ENCODE measurements around the gene MARK2. TPM values are rescaled to one million over a fixed set of nuclear protein-coding genes. Genes with fewer than 3 reads are reported as not detected.

Gene MARK2
- total and polyA plus RNA-seq, 10 of the 15 experiments (the other 5 are each of a cell fraction or from before 2014, with no cell fraction given), result 0.19 to 29.5 (median 13.2) TPM

GRCh38 chr11:63839508-63840355, 822 bp downstream of the MARK2 start (continued):
- TF ChIP-seq ZNF687 (IDR thresholded peaks at IDR 0.05) (no peak), USF1 (IDR thresholded peaks at IDR 0.05; ENCODE audit: borderline replicate concordance, extremely low read length, insufficient read depth, low read depth, low read length) (no peak), SREBF2 (IDR thresholded peaks at IDR 0.05; ENCODE audit: low read length) (no peak), NFYA (IDR thresholded peaks at IDR 0.05; ENCODE audit: borderline replicate concordance, low read depth, low read length) (no peak), ZBTB33 (IDR thresholded peaks at IDR 0.05) (no peak)

All from GM12878 (cell line).